CD4-positive, alpha-beta T cell (primary cell): ENCODE measurements around the gene HIVEP3. TPM values are rescaled to one million over a fixed set of nuclear protein-coding genes. Genes with fewer than 3 reads are reported as not detected.

Experiments
- ATAC-seq: fragments of 200-7000 bp; cut with Tn5 transposase; one replicate; pipeline ENCODE4 v1.10.0; 2022; ENCODE audit warnings: mild to moderate bottlenecking; ENCODE audit not compliant: poor library complexity
- CTCF ChIA-PET: fragments of 350-600 bp; sonication (Branson Sonifier 250); formaldehyde crosslinking; loops from one replicate; lab custom pipeline; 2021; ENCODE audit warnings: antibody characterized with exemption, inconsistent platforms; lab: Charles Lee
- POLR2A ChIA-PET: fragments of 350-600 bp; sonication (Branson Sonifier 250); formaldehyde crosslinking; loops from one replicate; lab custom pipeline; 2021; ENCODE audit warnings: antibody characterized with exemption, inconsistent platforms; lab: Charles Lee
- DNase-seq, 14 experiments: peaks; one replicate each; pipeline ENCODE4 v3.0.0-alpha.2; 2013 to 2020; ENCODE audit warnings: mixed read lengths in 2 of 14
- H3K27ac ChIP-seq, 2 donors: one replicate each; pipeline versions ENCODE4 v1.5.1 to v1.7.0; 2013; ENCODE audit warnings: low read length in 2 of 2, low read depth in 1 of 2, mild to moderate bottlenecking in 1 of 2
- H3K27me3 ChIP-seq, 2 experiments: 1 replicate in 1 of 2; 2 replicates in 1 of 2; pipeline versions ENCODE4 v1.6.1 to v1.7.0; 2013; ENCODE audit warnings: low read length in 2 of 2, control low read depth in 1 of 2, mild to moderate bottlenecking in 1 of 2, moderate library complexity in 1 of 2; ENCODE audit not compliant: insufficient read depth in 2 of 2, control insufficient read depth in 1 of 2
- H3K36me3 ChIP-seq: one replicate; pipeline ENCODE4 v1.6.1; 2013; ENCODE audit warnings: low read length, control low read depth; ENCODE audit not compliant: insufficient read depth
- H3K4me1 ChIP-seq: one replicate; pipeline ENCODE4 v1.6.1; 2013; ENCODE audit warnings: low read length, control low read depth; ENCODE audit not compliant: insufficient read depth
- H3K4me3 ChIP-seq: one replicate; pipeline ENCODE4 v1.5.1; 2013; ENCODE audit warnings: mild to moderate bottlenecking, low read length, moderate library complexity
- H3K9me3 ChIP-seq, 2 experiments: 1 replicate in 1 of 2; 2 replicates in 1 of 2; pipeline versions ENCODE4 v1.6.1 to v1.7.0; 2013; ENCODE audit warnings: low read length in 2 of 2, mild to moderate bottlenecking in 2 of 2, control low read depth in 1 of 2, moderate library complexity in 1 of 2; ENCODE audit not compliant: control insufficient read depth in 1 of 2, insufficient read depth in 1 of 2
- H3K27ac Mint-ChIP-seq: one replicate; pipeline ENCODE4 v1.8.0; 2020; ENCODE audit warnings: mixed read lengths
- H3K27me3 Mint-ChIP-seq: one replicate; pipeline ENCODE4 v1.8.0; 2021; ENCODE audit warnings: mixed read lengths
- H3K36me3 Mint-ChIP-seq: one replicate; pipeline ENCODE4 v1.8.0; 2021; ENCODE audit warnings: low read depth, mixed read lengths
- H3K4me1 Mint-ChIP-seq: one replicate; pipeline ENCODE4 v1.8.0; 2021; ENCODE audit warnings: low read depth, mixed read lengths
- H3K4me3 Mint-ChIP-seq: one replicate; pipeline ENCODE4 v1.8.0; 2020; ENCODE audit warnings: mild to moderate bottlenecking, mixed read lengths
- H3K9me3 Mint-ChIP-seq: one replicate; pipeline ENCODE4 v1.8.0; 2020; ENCODE audit warnings: mixed read lengths
- intact Hi-C, 2 experiments: fragments of 100-400 bp; cut with DNase I in 1 of 2; cut with micrococcal nuclease in 1 of 2; formaldehyde crosslinking; loops; one replicate each; pipeline versions ENCODE4 v1.15.1 to v1.9.0; 2023 to 2025; cut with DNase I, micrococcal nuclease
- total RNA-seq, 174 experiments: library from RNA in 2 of 174; stranded (reverse) in 2 of 174; gene quantifications; one replicate each; pipeline ENCODE4 v1.2.3 and lab custom pipeline; 2021 to 2026
- TF ChIP-seq, protein P1 (sequence below): fragments of 200-600 bp; IDR thresholded peaks from one replicate; pipeline ENCODE4 v1.8.0; 2022; ENCODE audit warnings: antibody characterized with exemption, mild to moderate bottlenecking

HIVEP3 gene
- total RNA-seq, 2 experiments from 2014 or later = 5.1 to 5.4 TPM

GRCh38 chr1:41576206-41576605 is 342.5 kb downstream of the HIVEP3 start:
- CTCF ChIA-PET = interaction anchor here (1.6 kb wide), 1 partner anchor 597 kb away, joined by 6 read pairs; no protein-coding TSS in a partner anchor
- Mint-ChIP-seq H3K27ac (no peak overlapping the region), H3K9me3 (no peaks in the 10 kb centered on the region), H3K4me3 (no peak overlapping the region), H3K27me3 (no peaks in the 10 kb centered on the region), H3K36me3 (peaks cover 4% of the 10 kb centered on the region), H3K4me1 (peaks cover 12% of the 10 kb centered on the region)
- ATAC-seq (no peak), DNase-seq (no peak)
- TF ChIP-seq, protein P1, sequence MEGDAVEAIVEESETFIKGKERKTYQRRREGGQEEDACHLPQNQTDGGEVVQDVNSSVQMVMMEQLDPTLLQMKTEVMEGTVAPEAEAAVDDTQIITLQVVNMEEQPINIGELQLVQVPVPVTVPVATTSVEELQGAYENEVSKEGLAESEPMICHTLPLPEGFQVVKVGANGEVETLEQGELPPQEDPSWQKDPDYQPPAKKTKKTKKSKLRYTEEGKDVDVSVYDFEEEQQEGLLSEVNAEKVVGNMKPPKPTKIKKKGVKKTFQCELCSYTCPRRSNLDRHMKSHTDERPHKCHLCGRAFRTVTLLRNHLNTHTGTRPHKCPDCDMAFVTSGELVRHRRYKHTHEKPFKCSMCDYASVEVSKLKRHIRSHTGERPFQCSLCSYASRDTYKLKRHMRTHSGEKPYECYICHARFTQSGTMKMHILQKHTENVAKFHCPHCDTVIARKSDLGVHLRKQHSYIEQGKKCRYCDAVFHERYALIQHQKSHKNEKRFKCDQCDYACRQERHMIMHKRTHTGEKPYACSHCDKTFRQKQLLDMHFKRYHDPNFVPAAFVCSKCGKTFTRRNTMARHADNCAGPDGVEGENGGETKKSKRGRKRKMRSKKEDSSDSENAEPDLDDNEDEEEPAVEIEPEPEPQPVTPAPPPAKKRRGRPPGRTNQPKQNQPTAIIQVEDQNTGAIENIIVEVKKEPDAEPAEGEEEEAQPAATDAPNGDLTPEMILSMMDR = no peak
- POLR2A ChIA-PET = no interaction called here
- intact Hi-C loops = loop anchor here (10.0 kb wide), 3 partner anchors 229 to 459 kb away; no protein-coding TSS in a partner anchor
- H3K4me3 ChIP-seq = no peak overlapping the region
- peaks cover 14% of the 10 kb centered on the region for H3K4me1 ChIP-seq
- no peaks in the 10 kb centered on the region for H3K9me3 ChIP-seq
- H3K36me3 ChIP-seq = peaks cover 9% of the 10 kb centered on the region
- no peak overlapping the region for H3K27ac ChIP-seq
- H3K27me3 ChIP-seq = no peaks in the 10 kb centered on the region

DNA sequence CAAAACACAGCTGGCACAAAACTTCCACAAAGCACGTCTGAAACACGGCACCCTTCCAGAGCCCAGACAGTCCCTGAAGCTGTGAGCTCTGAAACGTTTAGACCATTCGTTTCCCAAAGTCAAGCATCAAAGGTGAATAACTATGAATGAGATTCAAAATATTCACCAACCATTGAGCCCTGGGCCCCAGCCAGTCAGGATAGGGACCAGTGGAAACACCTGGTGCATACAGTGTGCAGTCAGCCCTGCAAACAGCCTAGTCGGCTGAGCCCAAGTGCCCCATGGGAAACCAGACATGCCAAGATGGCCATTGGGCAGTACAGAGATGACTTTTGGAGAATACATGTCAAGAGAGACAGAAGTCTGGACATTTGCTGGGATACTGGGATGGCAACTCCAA is 343.9 kb downstream of the HIVEP3 start:
- Mint-ChIP-seq H3K9me3 (no peaks in the 10 kb centered on the region), H3K27me3 (no peaks in the 10 kb centered on the region), H3K4me3 (no peak overlapping the region), H3K27ac (no peak overlapping the region), H3K4me1 (peaks cover 12% of the 10 kb centered on the region), H3K36me3 (peaks cover 4% of the 10 kb centered on the region)
- ATAC-seq = no peak
- intact Hi-C loops = loop anchor here (1.0 to 10.0 kb wide), 8 partner anchors 230 to 598 kb away; no protein-coding TSS in a partner anchor
- DNase-seq = no peak
- TF ChIP-seq, protein P1 = no peak
- POLR2A ChIA-PET = interaction anchor here (1.9 kb wide), 1 partner anchor 317 kb away, joined by 6 read pairs; no protein-coding TSS in a partner anchor
- Histone ChIP-seq H3K4me3 (no peak overlapping the region), H3K27ac (no peak overlapping the region), H3K4me1 (peaks cover 9% of the 10 kb centered on the region), H3K9me3 (no peaks in the 10 kb centered on the region), H3K36me3 (peaks cover 4% of the 10 kb centered on the region), H3K27me3 (no peaks in the 10 kb centered on the region)
- CTCF ChIA-PET = interaction anchor here (0.6 to 2.4 kb wide), 2 partner anchors 13 to 598 kb away, joined by 3 to 22 read pairs; no protein-coding TSS in a partner anchor

- H3K27ac ChIP-seq = no peak overlapping the region
Observed at GRCh38 chr1:41573785-41574713, 344.7 kb downstream of the HIVEP3 start.

More at GRCh38 chr1:41573785-41574713, 344.7 kb downstream of the HIVEP3 start:
- Histone ChIP-seq H3K4me3 (no peak overlapping the region), H3K9me3 (no peaks in the 10 kb centered on the region), H3K4me1 (peaks cover 9% of the 10 kb centered on the region), H3K36me3 (no peaks in the 10 kb centered on the region), H3K27me3 (no peaks in the 10 kb centered on the region)
- peaks cover 2% of the 10 kb centered on the region for H3K36me3 Mint-ChIP-seq
- ChIA-PET POLR2A (interaction anchor here (1.2 to 1.9 kb wide), 2 partner anchors 318 to 600 kb away, joined by 4 to 6 read pairs; no protein-coding TSS in a partner anchor), CTCF (interaction anchor here (0.6 to 2.4 kb wide), 3 partner anchors 14 to 599 kb away, joined by 3 to 22 read pairs (median 5); no protein-coding TSS in a partner anchor)
- intact Hi-C loops = loop anchor here (1.0 to 10.0 kb wide), 8 partner anchors 231 to 599 kb away; no protein-coding TSS in a partner anchor
- no peak overlapping the region for H3K27ac Mint-ChIP-seq
- peak; percentile 65 to 90 (median 76) for DNase-seq
- TF ChIP-seq, protein P1 = peak; percentile 78
- H3K27me3 Mint-ChIP-seq = no peaks in the 10 kb centered on the region
- no peaks in the 10 kb centered on the region for H3K9me3 Mint-ChIP-seq
- peak; percentile 96 for ATAC-seq
- H3K4me1 Mint-ChIP-seq = peaks cover 12% of the 10 kb centered on the region
- no peak overlapping the region for H3K4me3 Mint-ChIP-seq
